Neural cell (in vitro differentiated cells): ENCODE measurements around the gene ZBTB21.

Experiments used
- CTCF ChIP-seq: fragments of 450-650 bp; IDR thresholded peaks from 2 replicates; pipeline ENCODE4 v1.5.1; 2014; ENCODE audit warnings: antibody characterized with exemption, mild to moderate bottlenecking, moderate library complexity; ENCODE audit not compliant: poor library complexity, severe bottlenecking
- POLR2AphosphoS5 ChIP-seq: IDR thresholded peaks from 2 replicates; pipeline ENCODE4 v1.6.1; 2012

- TF ChIP-seq POLR2AphosphoS5: no peak
- TF ChIP-seq CTCF: no peak
Observed at GRCh38 chr21:41976611-41977010, 33.5 kb downstream of the ZBTB21 start.
